HG03025 (cell line): ENCODE measurements around the gene TRMT61A.
"Not testable (repeated sequence)": the region's sequence is repeated elsewhere in the genome, so short reads cannot be mapped to it uniquely, and the experiment has no call there.

Experiments used
- ATAC-seq: cut with Tn5 transposase; IDR thresholded peaks from one replicate; pipeline ENCODE4 v1.9.1; 2021; ENCODE audit warnings: mild to moderate bottlenecking, moderate library complexity; ENCODE audit not compliant: unreplicated experiment, low FRiP score

TRMT61A gene

GRCh38 chr14:103521951-103522563, 6.9 kb upstream of the TRMT61A start:
- no peak for ATAC-seq

DNA sequence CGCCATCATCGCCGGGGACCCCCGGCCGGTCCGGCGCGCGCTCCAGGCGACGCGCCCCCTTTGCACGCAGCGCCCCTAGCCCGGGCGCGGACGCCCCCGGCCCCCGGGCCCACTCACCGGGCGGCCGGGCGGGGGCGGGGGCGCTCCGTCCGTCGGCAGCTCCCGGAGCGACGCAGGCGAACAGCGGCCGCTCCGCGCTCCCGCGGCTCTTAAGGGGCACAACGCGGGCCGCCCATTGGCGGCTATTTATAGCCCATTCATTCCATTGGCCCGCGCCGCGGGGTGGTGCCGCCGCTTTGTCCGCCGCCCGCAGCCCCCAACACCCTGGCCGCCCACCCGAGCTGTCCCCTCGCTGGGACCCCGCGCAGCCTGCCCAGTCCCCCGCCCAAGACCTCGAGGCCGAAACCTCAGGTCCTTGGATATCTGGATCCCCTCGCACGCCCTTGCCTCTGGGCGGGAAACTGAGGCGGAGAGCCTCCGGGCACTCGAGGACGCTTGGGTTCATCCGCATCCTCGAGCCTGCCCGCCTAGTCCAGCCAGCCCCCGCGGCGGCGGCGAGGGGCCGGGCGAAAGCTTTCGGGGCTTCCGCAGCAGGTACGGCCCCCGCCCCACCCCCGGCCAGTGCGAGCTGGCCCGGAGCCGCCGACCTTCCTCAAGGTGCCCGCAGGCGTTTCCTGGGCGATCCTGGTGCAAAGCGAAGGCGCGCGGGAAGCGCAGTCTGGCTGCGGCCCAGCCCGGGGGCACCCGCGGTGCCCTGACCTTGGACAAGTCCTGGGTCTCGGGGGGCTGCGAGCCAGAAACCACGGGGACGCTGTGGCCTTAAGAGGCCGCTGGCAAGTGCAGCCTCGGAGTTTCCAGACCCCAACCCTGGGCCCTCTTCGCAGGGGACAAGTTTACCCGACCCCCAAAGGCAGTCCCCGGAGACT, 6.1 kb upstream of the TRMT61A start, which contains the start of gene CKB:
TSS of gene CKB (minus strand) at position 182 of the 926 bp plus-strand sequence. CDS start 337 bp downstream, outside the sequence.
- no peak for ATAC-seq

GRCh38 chr14:103523575-103523954, 5.4 kb upstream of the TRMT61A start:
- ATAC-seq: no peak

GRCh38 chr14:103524002-103524935, 4.7 kb upstream of the TRMT61A start:
- no peak for ATAC-seq

DNA sequence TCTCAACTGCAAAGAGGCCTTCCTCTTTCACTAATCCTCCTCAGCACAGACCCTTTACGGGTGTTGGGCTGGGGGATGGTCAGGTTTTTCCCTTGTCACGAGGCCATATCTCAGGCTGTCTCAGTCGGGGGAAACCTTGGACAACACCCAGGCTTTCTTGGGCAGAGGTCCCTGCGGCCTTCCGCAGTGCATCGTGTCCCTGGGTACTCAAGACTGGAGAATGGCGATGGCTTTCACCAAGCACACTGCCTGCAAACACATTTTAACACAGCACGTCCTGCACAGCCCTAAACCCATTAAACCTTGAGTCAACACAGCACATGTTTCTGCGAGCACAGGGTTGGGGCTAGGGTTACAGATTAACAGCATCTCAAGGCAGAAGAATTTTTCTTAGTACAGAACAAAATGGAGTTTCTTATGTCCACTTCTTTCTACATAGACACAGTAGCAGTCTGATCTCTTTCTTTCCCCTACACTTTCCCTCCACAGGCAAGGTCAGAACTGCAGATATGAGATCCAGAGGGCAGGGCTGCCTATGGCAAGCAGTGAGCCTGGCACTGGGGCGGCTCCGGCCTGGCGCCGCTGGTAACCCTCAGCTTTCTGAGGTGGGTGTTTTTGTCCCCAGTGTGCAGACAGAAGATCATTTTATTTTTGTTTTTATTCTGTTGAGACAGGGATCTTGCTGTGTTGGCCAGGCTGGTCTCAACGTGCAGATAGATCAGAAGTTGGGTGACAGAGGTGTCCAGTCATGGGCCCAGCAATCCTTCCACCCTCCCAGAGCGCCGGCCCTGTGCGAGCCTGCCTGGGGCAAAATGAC, 3.4 kb upstream of the TRMT61A start:
- ATAC-seq: not testable (repeated sequence)

GRCh38 chr14:103526247-103526913, 2.6 kb upstream of the TRMT61A start:
- ATAC-seq: no peak

GRCh38 chr14:103526914-103527248, 2.1 kb upstream of the TRMT61A start:
- ATAC-seq: no peak

DNA sequence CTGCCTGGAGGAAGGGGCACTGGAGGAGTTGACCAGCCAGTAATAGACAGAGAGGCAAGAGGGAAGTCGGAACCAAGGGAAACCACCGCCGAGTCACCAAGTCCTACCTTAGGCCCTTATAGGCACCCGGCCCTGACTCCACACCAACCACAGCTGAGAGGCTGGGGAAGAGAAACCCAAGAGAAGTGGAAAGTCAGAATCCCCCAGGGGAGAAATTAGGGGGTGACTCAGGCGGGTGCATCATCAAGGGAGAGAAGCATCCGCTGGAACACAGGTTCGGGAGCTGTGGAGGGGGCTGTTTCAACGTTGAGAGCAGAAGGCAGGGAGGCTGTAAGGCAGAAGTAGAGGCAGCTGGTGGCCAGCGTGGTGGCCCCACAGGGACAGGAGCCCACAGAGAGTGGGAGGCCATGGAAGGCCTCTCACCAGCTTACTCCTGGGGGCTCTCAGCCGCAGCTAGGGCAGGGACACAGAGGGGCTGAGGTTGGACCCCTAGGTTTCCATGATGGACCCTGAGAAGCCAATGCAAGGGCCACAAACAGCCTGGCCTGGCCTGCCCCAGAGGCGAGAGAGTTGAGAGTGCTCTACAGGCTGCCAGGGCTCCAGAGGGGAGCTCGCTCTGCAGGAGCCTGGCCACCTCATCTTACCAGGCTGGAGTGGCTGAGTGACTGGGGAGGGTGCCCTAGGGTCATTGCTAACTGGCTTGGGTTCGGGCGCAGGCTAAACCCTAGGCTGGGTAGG, 1.4 kb upstream of the TRMT61A start:
- ATAC-seq: no peak

- ATAC-seq: no peak
Observed at GRCh38 chr14:103528146-103528586, 830 bp upstream of the TRMT61A start.

DNA sequence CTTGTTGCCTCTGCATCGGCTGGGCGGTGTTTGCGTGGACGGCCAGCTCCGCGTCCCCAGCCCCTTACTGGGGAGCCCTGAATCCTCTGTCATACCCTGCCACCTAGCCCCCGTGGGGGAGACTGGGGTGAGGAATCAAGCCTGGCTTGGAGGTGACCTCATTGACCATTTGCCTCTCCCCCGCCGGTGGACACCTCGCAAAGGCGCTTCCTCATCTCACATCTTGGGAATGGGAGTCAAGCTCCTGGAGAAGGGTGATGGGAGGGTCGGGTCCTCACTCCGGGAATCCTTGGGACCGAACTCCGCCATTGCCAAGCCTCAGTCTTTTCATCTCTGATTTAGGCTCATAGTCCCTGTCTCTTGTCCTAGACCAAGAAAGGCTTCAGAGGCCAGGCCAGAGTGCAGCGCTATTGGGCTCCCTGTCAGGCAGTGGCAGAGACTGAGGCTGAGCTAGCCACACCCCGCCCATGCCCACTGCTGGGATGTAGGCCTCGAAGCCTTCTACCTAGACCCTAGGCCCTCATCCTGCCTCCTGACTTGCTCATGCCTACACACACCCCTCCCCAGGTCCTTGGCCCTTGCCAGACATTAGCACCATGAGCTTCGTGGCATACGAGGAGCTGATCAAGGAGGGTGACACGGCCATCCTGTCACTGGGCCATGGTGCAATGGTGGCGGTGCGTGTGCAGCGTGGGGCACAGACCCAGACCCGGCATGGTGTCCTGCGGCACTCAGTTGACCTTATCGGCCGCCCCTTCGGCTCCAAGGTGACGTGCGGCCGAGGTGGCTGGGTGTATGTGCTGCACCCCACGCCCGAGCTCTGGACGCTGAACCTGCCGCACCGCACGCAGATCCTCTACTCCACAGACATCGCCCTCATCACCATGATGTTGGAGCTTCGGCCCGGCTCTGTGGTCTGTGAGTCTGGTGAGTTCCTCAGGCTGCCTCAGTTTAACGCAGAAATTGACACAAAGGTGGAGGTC, 678 bp downstream of the TRMT61A start:
- ATAC-seq: peak; percentile 10

DNA sequence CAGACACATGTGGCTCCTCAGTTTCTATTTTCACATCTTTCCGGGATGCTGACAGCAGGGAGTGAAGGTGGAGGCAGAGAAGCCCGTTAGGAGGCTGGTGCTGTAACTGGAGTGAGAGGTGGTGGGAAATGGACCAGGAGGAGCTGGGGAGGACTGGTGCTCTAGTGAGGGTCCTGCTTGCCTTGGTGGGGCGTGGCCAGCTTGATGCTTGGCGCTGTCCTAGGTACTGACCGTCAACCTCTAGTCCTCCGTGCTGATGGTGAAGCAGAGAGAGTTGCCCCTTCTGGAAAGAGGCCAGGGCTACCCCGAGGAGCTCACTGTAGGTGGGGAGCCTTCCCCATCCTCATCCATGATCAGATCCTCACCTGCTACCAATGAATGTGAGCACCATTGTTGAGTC, 1.4 kb downstream of the TRMT61A start:
- ATAC-seq: no peak

- no peak for ATAC-seq
Observed at GRCh38 chr14:103530831-103531230, 1.8 kb downstream of the TRMT61A start.

DNA sequence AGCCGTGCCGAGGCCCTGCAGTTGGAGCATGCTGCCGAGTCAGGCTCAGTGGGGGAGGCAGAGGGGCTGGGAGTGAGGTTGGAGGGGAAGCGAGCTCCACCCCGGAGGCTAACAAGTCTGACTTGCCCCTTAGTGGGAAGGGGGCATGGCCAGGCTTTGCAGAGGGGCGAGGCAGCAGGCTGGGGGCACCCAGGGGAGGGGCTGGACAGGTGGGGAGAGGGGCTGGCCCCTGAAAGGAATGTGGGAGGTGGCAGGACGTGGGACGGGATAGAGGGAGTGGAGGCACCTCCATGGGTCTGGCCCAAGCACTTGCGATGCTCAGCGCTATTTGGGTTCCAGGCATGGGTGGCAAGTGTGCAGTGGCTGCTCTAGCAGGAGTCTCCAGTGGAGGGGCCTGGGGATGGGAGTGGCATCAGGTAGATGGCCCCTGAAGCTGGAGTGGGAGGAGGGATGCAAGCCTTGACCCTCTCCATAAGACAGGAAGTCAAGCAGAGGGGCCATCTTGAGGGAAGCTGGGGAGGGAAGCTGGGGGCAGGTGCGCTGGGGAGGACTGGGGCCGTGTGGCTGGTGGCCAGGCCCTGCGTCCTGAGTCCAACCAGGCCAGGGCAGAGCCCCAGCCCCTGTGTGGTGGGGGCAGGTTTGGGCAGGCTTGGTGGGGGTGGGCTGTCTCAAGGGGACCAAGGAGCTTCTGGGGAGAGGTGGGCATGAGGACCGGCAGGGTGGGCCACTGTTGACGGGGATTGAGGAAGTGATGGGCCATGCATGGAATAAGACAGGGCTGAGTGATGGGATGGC, 2.6 kb downstream of the TRMT61A start:
- ATAC-seq: no peak

- ATAC-seq: no peak
Observed at GRCh38 chr14:103532216-103533136, 3.5 kb downstream of the TRMT61A start.

GRCh38 chr14:103533137-103533998, 4.4 kb downstream of the TRMT61A start:
- ATAC-seq: no peak
